Activated T-cell treated with anti-CD3 and anti-CD28 coated beads for 48 hours (primary cell): ENCODE data around the gene TNRC6C.

Source experiments
- DNase-seq: peaks from one replicate; pipeline ENCODE4 v3.0.0-alpha.2; 2020; ENCODE audit warnings: low read depth

The TNRC6C gene

GRCh38 chr17:77957857-77958715 lies at the start of gene TNRC6C:
TNRC6C (plus strand) TSS chr17:77958703; CDS start chr17:78004207, 45,504 bp downstream.
- DNase-seq: peak; percentile 100

GRCh38 chr17:77909236-77909635 lies 49.3 kb upstream of the TNRC6C start:
- no peak for DNase-seq

- DNase-seq: no peak
These were observed 48.7 kb upstream of the TNRC6C start for GRCh38 chr17:77909816-77910215.

- DNase-seq: no peak
These were observed 43.9 kb upstream of the TNRC6C start for GRCh38 chr17:77914385-77915254.

GRCh38 chr17:77915594-77916021 lies 42.9 kb upstream of the TNRC6C start:
- no peak for DNase-seq

- no peak for DNase-seq
These were observed 42.2 kb upstream of the TNRC6C start for GRCh38 chr17:77916264-77916663.

- no peak for DNase-seq
These were observed 41.6 kb upstream of the TNRC6C start for GRCh38 chr17:77916703-77917481.

- no peak for DNase-seq
These were observed 39.2 kb upstream of the TNRC6C start for GRCh38 chr17:77919276-77919675.

GRCh38 chr17:77923135-77923534 lies 35.4 kb upstream of the TNRC6C start:
- no peak for DNase-seq

- no peak for DNase-seq
These were observed 34.6 kb upstream of the TNRC6C start for GRCh38 chr17:77923776-77924513.

GRCh38 chr17:77924757-77925336 lies 33.7 kb upstream of the TNRC6C start:
- DNase-seq: no peak

GRCh38 chr17:77925831-77926543 lies 32.5 kb upstream of the TNRC6C start:
- no peak for DNase-seq

GRCh38 chr17:77926981-77927380 lies 31.5 kb upstream of the TNRC6C start:
- no peak for DNase-seq

GRCh38 chr17:77927777-77928518 lies 30.6 kb upstream of the TNRC6C start:
- no peak for DNase-seq

- DNase-seq: no peak
These were observed 29.9 kb upstream of the TNRC6C start for GRCh38 chr17:77928519-77929179.

GRCh38 chr17:77929180-77929564 lies 29.3 kb upstream of the TNRC6C start:
- no peak for DNase-seq

- no peak for DNase-seq
These were observed 28.5 kb upstream of the TNRC6C start for GRCh38 chr17:77929871-77930436.
